NT2/D1 (cell line): ENCODE results near the gene NAALADL1.
"Not testable (repeated sequence)": the region's sequence is repeated elsewhere in the genome, so short reads cannot be mapped to it uniquely, and the experiment has no call there.

ENCODE experiments used
- DNase-seq: peaks from one replicate; pipeline ENCODE4 v3.0.0-alpha.2; 2011; ENCODE audit warnings: low read depth, low spot score
- H3K27me3 ChIP-seq: 2 replicates; pipeline ENCODE4 v1.6.0; 2011; ENCODE audit warnings: mild to moderate bottlenecking; ENCODE audit not compliant: insufficient read length, insufficient read depth
- H3K36me3 ChIP-seq: 2 replicates; pipeline ENCODE4 v1.6.1; 2011; ENCODE audit warnings: mild to moderate bottlenecking, low read length, mixed read lengths; ENCODE audit not compliant: insufficient read depth, insufficient read length
- H3K4me1 ChIP-seq: 2 replicates; pipeline ENCODE4 v1.5.1; 2011; ENCODE audit not compliant: insufficient read depth, insufficient read length
- H3K4me3 ChIP-seq: 2 replicates; pipeline ENCODE4 v1.5.1; 2011; ENCODE audit warnings: low read depth; ENCODE audit not compliant: insufficient read length
- H3K9ac ChIP-seq: 2 replicates; pipeline ENCODE4 v1.6.0; 2011; ENCODE audit warnings: low read depth; ENCODE audit not compliant: insufficient read length
- H3K9me3 ChIP-seq: 2 replicates; pipeline ENCODE4 v1.5.1; 2011; ENCODE audit warnings: mild to moderate bottlenecking, low read length; ENCODE audit not compliant: insufficient read depth
- SUZ12 ChIP-seq: IDR thresholded peaks from 2 replicates; pipeline ENCODE4 v1.6.1; 2011; ENCODE audit not compliant: insufficient read length, insufficient read depth; ENCODE audit errors: extremely low read depth
- YY1 ChIP-seq: IDR thresholded peaks from 2 replicates; pipeline ENCODE4 v1.6.1; 2011; ENCODE audit not compliant: insufficient read length, insufficient read depth
- ZNF274 ChIP-seq: IDR thresholded peaks from 2 replicates; pipeline ENCODE4 v1.6.1; 2011; ENCODE audit warnings: mild to moderate bottlenecking, low read depth, low read length

NAALADL1 gene

DNA sequence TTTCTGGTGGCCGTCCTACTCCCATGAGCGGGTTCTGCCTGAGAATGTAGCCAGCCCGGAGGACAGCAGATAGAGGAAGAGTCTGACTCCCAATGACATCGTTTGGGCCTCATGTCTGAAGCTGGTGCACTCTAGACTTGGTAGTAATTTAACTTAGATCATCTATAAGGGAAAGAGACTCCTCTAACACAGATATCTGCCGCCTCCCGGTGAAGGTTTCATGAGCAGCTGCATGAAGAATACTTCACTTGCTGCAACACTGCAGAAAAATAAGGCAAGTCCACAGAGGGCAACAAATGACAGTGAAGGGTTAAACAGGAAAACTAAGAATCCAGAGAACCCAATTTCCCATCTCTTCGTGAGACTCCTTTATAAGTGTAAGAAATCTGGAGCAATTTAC lies 50.3 kb downstream of the NAALADL1 start:
- no peaks in the 10 kb centered on the region for H3K36me3 ChIP-seq
- H3K4me3 ChIP-seq, result no peak overlapping the region
- TF ChIP-seq YY1, result no peak
- no peak for TF ChIP-seq SUZ12
- no peak for TF ChIP-seq ZNF274
- no peak for DNase-seq
- no peak overlapping the region for H3K9ac ChIP-seq
- H3K9me3 ChIP-seq, result peaks cover 13% of the 10 kb centered on the region; the same call in 1 of the 2 replicates
- H3K4me1 ChIP-seq, result no peaks in the 10 kb centered on the region
- H3K27me3 ChIP-seq, result no peaks in the 10 kb centered on the region

DNA sequence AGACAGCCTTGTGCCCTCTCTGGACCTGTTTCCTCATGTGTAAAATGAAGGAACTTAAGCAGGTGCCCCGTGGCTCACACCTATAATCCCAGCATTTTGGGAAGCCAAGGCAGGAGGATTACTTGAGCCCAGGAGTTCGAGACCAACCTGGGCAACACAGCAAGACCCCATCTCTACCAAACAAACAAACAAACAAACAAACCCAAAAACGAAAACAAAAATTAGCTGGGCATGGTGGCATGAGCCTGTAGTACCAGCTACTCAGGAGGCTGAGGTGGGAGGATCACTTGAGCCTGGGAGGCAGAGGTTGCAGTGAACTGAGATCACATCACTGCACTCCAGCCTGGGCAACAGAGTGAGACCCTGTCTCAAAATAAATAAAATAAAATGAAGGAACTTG lies 54.4 kb downstream of the NAALADL1 start:
- not testable (repeated sequence) for H3K36me3 ChIP-seq, H3K4me1 ChIP-seq, H3K4me3 ChIP-seq, DNase-seq, H3K27me3 ChIP-seq, H3K9me3 ChIP-seq, H3K9ac ChIP-seq

DNA sequence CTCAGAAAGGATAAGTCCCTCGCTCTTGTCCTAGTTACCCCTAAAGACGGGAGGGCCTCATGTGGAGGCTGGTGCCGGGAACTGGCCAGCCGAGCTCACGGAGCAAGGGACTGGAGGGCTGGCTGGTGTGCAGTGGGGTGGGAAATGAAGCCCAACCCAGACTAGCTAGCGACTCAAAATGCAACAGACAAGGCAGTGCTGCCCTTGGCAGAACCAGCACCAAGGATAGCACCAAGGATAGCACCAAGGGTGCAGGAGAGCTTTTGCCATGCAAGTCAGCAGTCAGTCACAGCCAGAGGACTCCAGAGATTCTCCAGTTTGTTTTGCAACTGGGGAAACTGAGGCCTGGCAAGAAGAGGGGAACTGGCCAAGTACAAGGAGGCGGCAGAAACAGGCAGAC lies 55.1 kb downstream of the NAALADL1 start:
- Histone ChIP-seq H3K27me3 (no peaks in the 10 kb centered on the region), H3K9ac (no peak overlapping the region), H3K4me3 (no peak overlapping the region), H3K9me3 (no peaks in the 10 kb centered on the region), H3K36me3 (no peaks in the 10 kb centered on the region), H3K4me1 (no peaks in the 10 kb centered on the region)
- no peak for DNase-seq
- TF ChIP-seq YY1 (no peak), ZNF274 (no peak), SUZ12 (no peak)

DNA sequence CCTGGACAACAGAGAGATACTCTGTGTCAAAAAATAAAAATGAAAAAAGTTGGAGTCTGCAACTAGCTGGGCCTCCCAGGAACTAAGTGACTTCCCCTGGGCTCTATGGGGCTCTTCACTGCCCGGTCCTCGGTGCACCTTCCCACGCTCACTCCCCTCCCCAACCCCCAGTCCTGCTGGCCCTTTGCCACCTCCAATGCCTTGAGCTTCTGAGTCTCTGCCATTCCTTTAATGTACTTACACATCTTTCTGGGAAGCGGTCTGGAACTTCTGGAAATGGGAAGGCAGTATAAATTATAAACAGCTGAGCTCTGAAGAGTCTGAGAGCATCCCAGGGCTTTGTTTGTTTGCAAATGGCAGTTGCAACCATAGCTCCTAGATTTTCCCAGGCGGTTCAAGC lies 55.6 kb downstream of the NAALADL1 start:
- Histone ChIP-seq H3K4me3 (no peak overlapping the region), H3K27me3 (no peaks in the 10 kb centered on the region), H3K4me1 (no peaks in the 10 kb centered on the region), H3K9ac (no peak overlapping the region), H3K9me3 (no peaks in the 10 kb centered on the region), H3K36me3 (no peaks in the 10 kb centered on the region)
- no peak for DNase-seq
- TF ChIP-seq ZNF274 (no peak), YY1 (no peak), SUZ12 (no peak)

DNA sequence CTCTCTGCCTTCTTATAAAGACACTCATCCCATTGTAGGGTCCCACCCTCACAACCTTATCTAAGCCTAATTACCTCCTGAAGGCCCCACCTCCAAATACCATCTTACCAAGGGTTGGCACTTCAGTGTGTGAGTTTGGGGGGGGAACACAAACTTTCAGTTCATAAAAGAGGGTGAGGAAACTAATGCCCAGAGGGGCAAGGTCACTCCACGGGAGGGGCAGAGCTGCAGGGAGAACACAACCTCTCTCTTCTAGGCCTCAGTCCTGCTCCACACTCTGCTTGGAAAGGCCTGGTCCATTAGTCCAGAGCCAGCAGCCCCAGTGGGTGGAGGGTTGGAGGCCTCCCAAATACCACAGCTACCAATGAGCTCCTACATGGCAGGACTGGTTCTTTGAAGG lies 58.9 kb downstream of the NAALADL1 start:
- no peaks in the 10 kb centered on the region for H3K36me3 ChIP-seq
- DNase-seq, result no peak
- H3K4me3 ChIP-seq, result no peak overlapping the region
- TF ChIP-seq ZNF274, result no peak
- TF ChIP-seq SUZ12, result no peak
- no peak for TF ChIP-seq YY1
- peaks cover 3% of the 10 kb centered on the region for H3K4me1 ChIP-seq
- H3K9ac ChIP-seq, result no peak overlapping the region
- no peaks in the 10 kb centered on the region for H3K9me3 ChIP-seq
- H3K27me3 ChIP-seq, result no peaks in the 10 kb centered on the region

DNA sequence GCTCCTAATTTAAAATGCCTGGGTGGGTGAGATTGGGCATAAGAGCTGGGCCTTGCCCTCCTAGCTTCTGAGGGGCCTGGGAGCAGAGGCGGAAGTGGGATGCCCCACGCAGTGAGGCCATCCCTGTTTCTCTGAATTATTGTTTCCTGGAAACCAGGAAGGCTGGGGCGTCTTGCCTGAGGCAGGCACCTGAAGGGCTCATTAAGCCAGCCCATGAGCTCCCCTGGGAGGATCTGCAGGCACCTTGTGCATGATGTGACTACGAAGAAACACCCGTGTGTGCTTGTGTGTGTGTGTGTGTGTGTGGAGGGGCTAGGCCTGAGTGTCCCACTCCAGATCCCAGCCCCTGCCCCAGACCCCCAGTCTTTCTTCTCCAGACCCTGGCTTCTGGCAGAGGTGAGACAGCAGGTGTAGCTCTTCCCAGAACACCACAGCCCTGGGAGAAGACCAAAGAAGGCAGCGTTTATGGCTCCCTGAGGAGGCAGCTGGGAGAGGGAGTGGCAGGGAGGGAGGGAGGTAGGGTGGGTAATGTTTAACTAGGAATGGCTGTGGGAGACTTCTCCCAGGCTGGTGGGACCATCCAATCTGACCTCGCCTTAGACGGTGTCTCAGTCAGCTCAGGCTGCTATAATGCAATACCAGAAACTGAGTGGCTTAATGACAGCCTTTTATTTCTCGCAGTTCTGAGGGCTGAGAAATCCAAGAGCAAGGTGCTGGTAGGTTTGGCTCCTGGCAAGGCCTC lies 59.5 kb downstream of the NAALADL1 start:
- no peaks in the 10 kb centered on the region for H3K27me3 ChIP-seq
- TF ChIP-seq ZNF274 (no peak), SUZ12 (no peak), YY1 (no peak)
- H3K4me1 ChIP-seq, result peaks cover 3% of the 10 kb centered on the region
- H3K36me3 ChIP-seq, result no peaks in the 10 kb centered on the region
- H3K9ac ChIP-seq, result no peak overlapping the region
- no peak overlapping the region for H3K4me3 ChIP-seq
- no peaks in the 10 kb centered on the region for H3K9me3 ChIP-seq
- DNase-seq, result no peak

DNA sequence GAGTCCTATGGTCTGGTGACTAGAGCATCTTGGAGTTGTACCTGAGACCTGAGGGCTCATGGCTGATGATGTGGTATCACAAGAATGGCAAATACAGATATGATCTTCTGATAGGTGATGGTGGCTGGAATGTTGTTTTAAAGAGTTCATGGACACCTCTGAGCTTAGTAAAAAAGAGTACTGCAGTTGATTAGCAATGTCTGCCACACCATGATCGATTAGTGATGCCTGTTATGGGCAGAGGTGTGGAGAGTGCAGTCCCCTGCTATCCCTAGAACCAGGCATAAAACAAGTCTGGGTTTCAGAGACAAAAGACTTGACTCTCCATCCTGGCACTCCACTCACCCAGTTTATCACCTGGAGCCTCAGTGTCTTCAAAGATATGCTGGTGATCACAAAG lies 60.2 kb downstream of the NAALADL1 start:
- no peaks in the 10 kb centered on the region for H3K36me3 ChIP-seq
- H3K4me3 ChIP-seq, result no peak overlapping the region
- no peak for TF ChIP-seq SUZ12
- no peak for TF ChIP-seq YY1
- TF ChIP-seq ZNF274, result no peak
- no peaks in the 10 kb centered on the region for H3K9me3 ChIP-seq
- H3K27me3 ChIP-seq, result no peaks in the 10 kb centered on the region
- no peak for DNase-seq
- H3K9ac ChIP-seq, result no peak overlapping the region
- peaks cover 3% of the 10 kb centered on the region for H3K4me1 ChIP-seq
